ENCODE data around the gene CRBN. TPM values are rescaled to one million over a fixed set of nuclear protein-coding genes. Genes with fewer than 3 reads are reported as not detected.

CRBN gene
- total and polyA plus RNA-seq, 2 of the 13 experiments (the other 11 are each of a cell fraction or from before 2014, with no cell fraction given), result 30.8 to 36.1 TPM

DNA sequence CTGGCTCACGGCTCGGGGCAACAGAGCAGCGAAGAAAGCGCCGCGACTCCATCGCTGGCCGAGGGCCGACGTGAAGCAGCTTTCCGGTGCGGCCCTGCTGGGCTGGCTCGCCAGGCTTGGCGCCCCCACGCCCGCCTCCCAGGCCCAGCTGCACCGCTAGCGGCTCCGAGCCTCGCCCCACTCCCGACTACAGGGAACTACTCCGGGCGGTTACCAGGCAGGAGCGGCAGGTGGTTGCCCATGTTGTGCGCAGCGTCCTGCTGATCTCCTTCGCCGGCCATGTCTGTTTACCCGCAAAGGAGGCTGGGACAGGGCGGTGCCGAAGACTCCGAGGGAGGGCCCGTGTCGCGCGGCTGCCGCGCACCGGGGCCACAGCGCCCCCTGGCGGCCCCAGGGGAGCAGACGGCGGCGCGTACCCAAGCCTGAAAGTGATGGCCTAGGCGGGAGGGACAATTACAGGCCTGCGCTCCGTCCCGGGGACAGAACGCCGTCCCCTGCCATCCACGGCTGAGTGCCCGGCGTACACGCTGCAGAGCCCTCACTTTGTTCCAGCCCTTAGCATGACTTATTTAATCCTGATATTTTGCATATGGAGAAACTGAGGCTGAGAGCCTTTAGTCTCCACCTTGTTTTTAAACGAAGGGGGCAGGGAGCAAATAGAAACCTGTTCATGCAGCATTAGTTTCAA is at the start of gene CRBN (continued):
- TF ChIP-seq, protein P1, sequence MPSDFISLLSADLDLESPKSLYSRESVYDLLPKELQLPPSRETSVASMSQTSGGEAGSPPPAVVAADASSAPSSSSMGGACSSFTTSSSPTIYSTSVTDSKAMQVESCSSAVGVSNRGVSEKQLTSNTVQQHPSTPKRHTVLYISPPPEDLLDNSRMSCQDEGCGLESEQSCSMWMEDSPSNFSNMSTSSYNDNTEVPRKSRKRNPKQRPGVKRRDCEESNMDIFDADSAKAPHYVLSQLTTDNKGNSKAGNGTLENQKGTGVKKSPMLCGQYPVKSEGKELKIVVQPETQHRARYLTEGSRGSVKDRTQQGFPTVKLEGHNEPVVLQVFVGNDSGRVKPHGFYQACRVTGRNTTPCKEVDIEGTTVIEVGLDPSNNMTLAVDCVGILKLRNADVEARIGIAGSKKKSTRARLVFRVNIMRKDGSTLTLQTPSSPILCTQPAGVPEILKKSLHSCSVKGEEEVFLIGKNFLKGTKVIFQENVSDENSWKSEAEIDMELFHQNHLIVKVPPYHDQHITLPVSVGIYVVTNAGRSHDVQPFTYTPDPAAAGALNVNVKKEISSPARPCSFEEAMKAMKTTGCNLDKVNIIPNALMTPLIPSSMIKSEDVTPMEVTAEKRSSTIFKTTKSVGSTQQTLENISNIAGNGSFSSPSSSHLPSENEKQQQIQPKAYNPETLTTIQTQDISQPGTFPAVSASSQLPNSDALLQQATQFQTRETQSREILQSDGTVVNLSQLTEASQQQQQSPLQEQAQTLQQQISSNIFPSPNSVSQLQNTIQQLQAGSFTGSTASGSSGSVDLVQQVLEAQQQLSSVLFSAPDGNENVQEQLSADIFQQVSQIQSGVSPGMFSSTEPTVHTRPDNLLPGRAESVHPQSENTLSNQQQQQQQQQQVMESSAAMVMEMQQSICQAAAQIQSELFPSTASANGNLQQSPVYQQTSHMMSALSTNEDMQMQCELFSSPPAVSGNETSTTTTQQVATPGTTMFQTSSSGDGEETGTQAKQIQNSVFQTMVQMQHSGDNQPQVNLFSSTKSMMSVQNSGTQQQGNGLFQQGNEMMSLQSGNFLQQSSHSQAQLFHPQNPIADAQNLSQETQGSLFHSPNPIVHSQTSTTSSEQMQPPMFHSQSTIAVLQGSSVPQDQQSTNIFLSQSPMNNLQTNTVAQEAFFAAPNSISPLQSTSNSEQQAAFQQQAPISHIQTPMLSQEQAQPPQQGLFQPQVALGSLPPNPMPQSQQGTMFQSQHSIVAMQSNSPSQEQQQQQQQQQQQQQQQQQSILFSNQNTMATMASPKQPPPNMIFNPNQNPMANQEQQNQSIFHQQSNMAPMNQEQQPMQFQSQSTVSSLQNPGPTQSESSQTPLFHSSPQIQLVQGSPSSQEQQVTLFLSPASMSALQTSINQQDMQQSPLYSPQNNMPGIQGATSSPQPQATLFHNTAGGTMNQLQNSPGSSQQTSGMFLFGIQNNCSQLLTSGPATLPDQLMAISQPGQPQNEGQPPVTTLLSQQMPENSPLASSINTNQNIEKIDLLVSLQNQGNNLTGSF (CRISPR knock-in tag; IDR thresholded peaks at IDR 0.05), result no peak; the same call in 1 of the 2 replicates
- peak; percentile 99 for TF ChIP-seq KDM2A (CRISPR knock-in tag; IDR thresholded peaks at IDR 0.05; ENCODE audit: borderline replicate concordance, low read depth)
- TF ChIP-seq NFKB2 (CRISPR knock-in tag; IDR thresholded peaks at IDR 0.05; ENCODE audit: borderline replicate concordance), result peak; percentile 96; the same call in 1 of the 2 replicates
- peak; percentile 77 for TF ChIP-seq RXRA (CRISPR knock-in tag; IDR thresholded peaks at IDR 0.05)
- TF ChIP-seq, protein P2, sequence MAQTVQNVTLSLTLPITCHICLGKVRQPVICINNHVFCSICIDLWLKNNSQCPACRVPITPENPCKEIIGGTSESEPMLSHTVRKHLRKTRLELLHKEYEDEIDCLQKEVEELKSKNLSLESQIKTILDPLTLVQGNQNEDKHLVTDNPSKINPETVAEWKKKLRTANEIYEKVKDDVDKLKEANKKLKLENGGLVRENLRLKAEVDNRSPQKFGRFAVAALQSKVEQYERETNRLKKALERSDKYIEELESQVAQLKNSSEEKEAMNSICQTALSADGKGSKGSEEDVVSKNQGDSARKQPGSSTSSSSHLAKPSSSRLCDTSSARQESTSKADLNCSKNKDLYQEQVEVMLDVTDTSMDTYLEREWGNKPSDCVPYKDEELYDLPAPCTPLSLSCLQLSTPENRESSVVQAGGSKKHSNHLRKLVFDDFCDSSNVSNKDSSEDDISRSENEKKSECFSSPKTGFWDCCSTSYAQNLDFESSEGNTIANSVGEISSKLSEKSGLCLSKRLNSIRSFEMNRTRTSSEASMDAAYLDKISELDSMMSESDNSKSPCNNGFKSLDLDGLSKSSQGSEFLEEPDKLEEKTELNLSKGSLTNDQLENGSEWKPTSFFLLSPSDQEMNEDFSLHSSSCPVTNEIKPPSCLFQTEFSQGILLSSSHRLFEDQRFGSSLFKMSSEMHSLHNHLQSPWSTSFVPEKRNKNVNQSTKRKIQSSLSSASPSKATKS (CRISPR knock-in tag; IDR thresholded peaks at IDR 0.05), result no peak
- no peak for TF ChIP-seq ZFP36L1 (CRISPR knock-in tag; IDR thresholded peaks at IDR 0.05)
- TF ChIP-seq MXD4 (CRISPR knock-in tag; IDR thresholded peaks at IDR 0.05), result peak; percentile 58; the same call in 1 of the 2 replicates
- 0 out of 2 replicates have a peak, but pooled peaks have one; percentile 13 for TF ChIP-seq TBX3 (IDR thresholded peaks at IDR 0.05; ENCODE audit: borderline replicate concordance)
- no peak for TF ChIP-seq CBX2 (IDR thresholded peaks at IDR 0.05; ENCODE audit: low read depth, low read length)
- TF ChIP-seq CBX2 (CRISPR knock-in tag; IDR thresholded peaks at IDR 0.05; ENCODE audit: low read depth), result no peak; the same call in 1 of the 2 replicates
- no peak for TF ChIP-seq SP1 (IDR thresholded peaks at IDR 0.05)
- TF ChIP-seq SP1 (CRISPR knock-in tag; IDR thresholded peaks at IDR 0.05), result peak; percentile 86
- TF ChIP-seq, protein P3, sequence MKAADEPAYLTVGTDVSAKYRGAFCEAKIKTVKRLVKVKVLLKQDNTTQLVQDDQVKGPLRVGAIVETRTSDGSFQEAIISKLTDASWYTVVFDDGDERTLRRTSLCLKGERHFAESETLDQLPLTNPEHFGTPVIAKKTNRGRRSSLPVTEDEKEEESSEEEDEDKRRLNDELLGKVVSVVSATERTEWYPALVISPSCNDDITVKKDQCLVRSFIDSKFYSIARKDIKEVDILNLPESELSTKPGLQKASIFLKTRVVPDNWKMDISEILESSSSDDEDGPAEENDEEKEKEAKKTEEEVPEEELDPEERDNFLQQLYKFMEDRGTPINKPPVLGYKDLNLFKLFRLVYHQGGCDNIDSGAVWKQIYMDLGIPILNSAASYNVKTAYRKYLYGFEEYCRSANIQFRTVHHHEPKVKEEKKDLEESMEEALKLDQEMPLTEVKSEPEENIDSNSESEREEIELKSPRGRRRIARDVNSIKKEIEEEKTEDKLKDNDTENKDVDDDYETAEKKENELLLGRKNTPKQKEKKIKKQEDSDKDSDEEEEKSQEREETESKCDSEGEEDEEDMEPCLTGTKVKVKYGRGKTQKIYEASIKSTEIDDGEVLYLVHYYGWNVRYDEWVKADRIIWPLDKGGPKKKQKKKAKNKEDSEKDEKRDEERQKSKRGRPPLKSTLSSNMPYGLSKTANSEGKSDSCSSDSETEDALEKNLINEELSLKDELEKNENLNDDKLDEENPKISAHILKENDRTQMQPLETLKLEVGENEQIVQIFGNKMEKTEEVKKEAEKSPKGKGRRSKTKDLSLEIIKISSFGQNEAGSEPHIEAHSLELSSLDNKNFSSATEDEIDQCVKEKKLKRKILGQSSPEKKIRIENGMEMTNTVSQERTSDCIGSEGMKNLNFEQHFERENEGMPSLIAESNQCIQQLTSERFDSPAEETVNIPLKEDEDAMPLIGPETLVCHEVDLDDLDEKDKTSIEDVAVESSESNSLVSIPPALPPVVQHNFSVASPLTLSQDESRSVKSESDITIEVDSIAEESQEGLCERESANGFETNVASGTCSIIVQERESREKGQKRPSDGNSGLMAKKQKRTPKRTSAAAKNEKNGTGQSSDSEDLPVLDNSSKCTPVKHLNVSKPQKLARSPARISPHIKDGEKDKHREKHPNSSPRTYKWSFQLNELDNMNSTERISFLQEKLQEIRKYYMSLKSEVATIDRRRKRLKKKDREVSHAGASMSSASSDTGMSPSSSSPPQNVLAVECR (CRISPR knock-in tag; IDR thresholded peaks at IDR 0.05; ENCODE audit: borderline replicate concordance), result peak; percentile 94
- peak; percentile 57; the same call in 1 of the 3 replicates for TF ChIP-seq MXI1 (IDR thresholded peaks at IDR 0.05; ENCODE audit: borderline replicate concordance, low read depth, low read length)
- TF ChIP-seq ATF1 (CRISPR knock-in tag; IDR thresholded peaks at IDR 0.05), result no peak
- TF ChIP-seq ZNF446 (CRISPR knock-in tag; IDR thresholded peaks at IDR 0.05), result 0 out of 2 replicates have a peak, but pooled peaks have one; percentile 56
- no peak for TF ChIP-seq ZKSCAN5 (CRISPR knock-in tag; IDR thresholded peaks at IDR 0.05)
- TF ChIP-seq ZFP1 (CRISPR knock-in tag; IDR thresholded peaks at IDR 0.05), result 0 out of 2 replicates have a peak, but pooled peaks have one; percentile 32

Data from HepG2 (cell line).